HepG2 (cell line): ENCODE data around the gene KCNIP4. TPM values are rescaled to one million over a fixed set of nuclear protein-coding genes. Genes with fewer than 3 reads are reported as not detected.

Experiments
- ATAC-seq: fragments of 200-7000 bp; cut with Tn5 transposase; 3 replicates; pipeline ENCODE4 v1.9.1; 2020; ENCODE audit warnings: mild to moderate bottlenecking, moderate library complexity
- BruUV-seq: library from RNA; stranded (reverse); fragments of 400-500 nt; replicated peaks from 2 replicates; lab custom pipeline; 2021; lab: Mats Ljungman, UMichigan
- CTCF ChIA-PET: fragments of 300-600 bp; formaldehyde crosslinking; extraction: SDS; loops from one replicate; lab custom pipeline; 2021; ENCODE audit warnings: low total read pairs, inconsistent platforms, low intra/inter-chr PET ratio; lab: Yijun Ruan, JAX
- POLR2A ChIA-PET: fragments of 350-600 bp; sonication (Branson Sonifier 250); formaldehyde crosslinking; loops from one replicate; lab custom pipeline; 2020; ENCODE audit warnings: antibody characterized with exemption, inconsistent platforms; lab: Yijun Ruan, JAX
- DNase-seq: peaks from one replicate; pipeline ENCODE4 v3.0.0-alpha.2; 2015; ENCODE audit warnings: low spot score
- FAIRE-seq: peaks from 3 replicates; lab custom pipeline; 2011; peaks lifted over from hg19 to GRCh38; lab: Jason Lieb, UNC
- H2AFZ ChIP-seq: one replicate; pipeline ENCODE4 v1.6.1; 2011; ENCODE audit warnings: low read length, inconsistent platforms
- H3K27ac ChIP-seq: fragments of 300-600 bp; 3 replicates; pipeline ENCODE4 v1.8.0; 2011; ENCODE audit warnings: mixed run types, mild to moderate bottlenecking, mixed read lengths, low read length, inconsistent platforms; ENCODE audit not compliant: insufficient read depth; ENCODE audit errors: extremely low read length
- H3K27me3 ChIP-seq, 2 experiments: fragments of 200-600 bp in 1 of 2; 2 replicates in 1 of 2; 3 replicates in 1 of 2; pipeline versions ENCODE4 v1.6.0 to v1.8.0; 2011; ENCODE audit warnings: low read length in 2 of 2, mild to moderate bottlenecking in 2 of 2, moderate library complexity in 2 of 2, inconsistent platforms in 1 of 2; ENCODE audit not compliant: insufficient read depth in 2 of 2, control insufficient read depth in 1 of 2
- H3K36me3 ChIP-seq, 2 experiments: fragments of 200-600 bp in 1 of 2; replicated peaks in 1 of 2; 2 replicates in 1 of 2; 3 replicates in 1 of 2; pipeline versions ENCODE4 v1.5.1 to v1.8.0; 2011; ENCODE audit warnings: low read length in 2 of 2, inconsistent platforms in 1 of 2; ENCODE audit not compliant: insufficient read depth in 2 of 2, control insufficient read depth in 1 of 2
- H3K4me1 ChIP-seq: 2 replicates; pipeline ENCODE4 v1.5.1; 2012; ENCODE audit warnings: low read length, inconsistent platforms; ENCODE audit not compliant: insufficient read depth
- H3K4me2 ChIP-seq: 2 replicates; pipeline ENCODE4 v1.6.0; 2011; ENCODE audit warnings: low read depth, low read length, inconsistent platforms
- H3K4me3 ChIP-seq, 3 experiments: fragments of 200-600 bp in 1 of 3; sonication (generic), shearing (Covaris generic) in 1 of 3; replicated peaks in 1 of 3; 2 replicates each; pipeline ENCODE4 v1.5.1; 2011 to 2016; ENCODE audit warnings: low read length in 3 of 3, inconsistent platforms in 2 of 3, low read depth in 2 of 3, mild to moderate bottlenecking in 2 of 3, control low read depth in 1 of 3, mixed read lengths in 1 of 3; ENCODE audit not compliant: insufficient read depth in 1 of 3
- H3K79me2 ChIP-seq: one replicate; pipeline ENCODE4 v1.6.1; 2011; ENCODE audit warnings: low read length, inconsistent platforms; ENCODE audit not compliant: insufficient read depth
- H3K9ac ChIP-seq: 2 replicates; pipeline ENCODE4 v1.6.0; 2011; ENCODE audit warnings: mild to moderate bottlenecking, low read depth, low read length, inconsistent platforms; ENCODE audit not compliant: insufficient read depth
- H3K9me3 ChIP-seq: 2 replicates; pipeline ENCODE4 v1.5.1; 2012; ENCODE audit warnings: mild to moderate bottlenecking, low read length
- H4K20me1 ChIP-seq: 2 replicates; pipeline ENCODE4 v1.6.0; 2011; ENCODE audit warnings: inconsistent platforms, mild to moderate bottlenecking, low read length, moderate library complexity; ENCODE audit not compliant: insufficient read depth
- AKNA ChIP-seq: sonication (generic); formaldehyde crosslinking; IDR thresholded peaks from 2 replicates; pipeline ENCODE4 v1.4.0; 2020; ENCODE audit warnings: missing genetic modification reagents, borderline replicate concordance
- ATF1 ChIP-seq: IDR thresholded peaks from 2 replicates; pipeline ENCODE4 v1.6.1; 2016; ENCODE audit warnings: mild to moderate bottlenecking, control low read depth
- HOXA5 ChIP-seq: sonication (generic); formaldehyde crosslinking; IDR thresholded peaks from 2 replicates; pipeline ENCODE4 v1.4.0; 2020; ENCODE audit warnings: missing genetic modification reagents
- KLF12 ChIP-seq: sonication (generic); formaldehyde crosslinking; IDR thresholded peaks from 2 replicates; pipeline ENCODE4 v1.4.0; 2020; ENCODE audit warnings: missing genetic modification reagents, borderline replicate concordance
- NPAS2 ChIP-seq: sonication (generic); formaldehyde crosslinking; IDR thresholded peaks from 2 replicates; pipeline ENCODE4 v1.8.0; 2022; ENCODE audit warnings: mild to moderate bottlenecking, missing genetic modification reagents, borderline replicate concordance
- SAP130 ChIP-seq: IDR thresholded peaks from 2 replicates; pipeline ENCODE4 v1.6.1; 2016; ENCODE audit warnings: low read depth
- ZNF546 ChIP-seq: sonication (generic); formaldehyde crosslinking; conservative IDR thresholded peaks from 2 replicates; pipeline ENCODE4 v1.8.1; 2023; ENCODE audit warnings: mild to moderate bottlenecking, missing genetic modification reagents
- WGBS: methylation state at CpG from one replicate; pipeline ENCODE4 v1.1.6; 2017; ENCODE audit warnings: low lambda C conversion rate; 5-methylcytosine and 5-hydroxymethylcytosine counted together
- in situ Hi-C: cut with HindIII; loops from 2 replicates; pipeline ENCODE4 v1.10.0; 2017; ENCODE audit warnings: low pct_unique_long_range_greater_than_20kb; ENCODE audit not compliant: extremely low pct_ligation_motif_present
- intact Hi-C: fragments of 100-400 bp; cut with micrococcal nuclease; formaldehyde crosslinking; loops from one replicate; pipeline ENCODE4 v1.10.0; 2022; ENCODE audit not compliant: unreplicated experiment
- polyA plus RNA-seq, 8 experiments: library from polyadenylated mRNA; depleted of rRNA in 3 of 8; stranded (reverse) in 7 of 8; unstranded in 1 of 8; fragments of >200 nt; fragmentation: Illumina TruSeq in 4 of 8; extraction: Trizol in 4 of 8; gene quantifications; 2 replicates each; pipeline versions ENCODE4 v1.2.1 to v1.2.3, GENCODE V29; 2011 to 2016; ENCODE audit warnings: low read depth in 4 of 8, missing spikeins in 1 of 8, mixed read lengths in 1 of 8; ENCODE audit not compliant: insufficient read depth in 1 of 8
- total RNA-seq, 5 experiments: library from RNA; depleted of rRNA; stranded (reverse); fragments of >200 nt; fragmentation: Illumina TruSeq; extraction: Trizol; gene quantifications; 2 replicates each; pipeline ENCODE4 v1.2.3, GENCODE V29; 2016; ENCODE audit warnings: low read depth in 1 of 5

The KCNIP4 gene
- total and polyA plus RNA-seq, 2 of the 13 experiments (the other 11 are each of a cell fraction or from before 2014, with no cell fraction given), result 0.09 TPM; not detected in 1

GRCh38 chr4:20859097-20859781 is 1089.3 kb downstream of the KCNIP4 start:
- no peak overlapping the region for H3K9ac ChIP-seq
- no peak for TF ChIP-seq ATF1 (CRISPR knock-in tag)
- TF ChIP-seq SAP130 (CRISPR knock-in tag), result no peak
- TF ChIP-seq, all 625 proteins: peak for 0
- H3K4me3 ChIP-seq, result no peak overlapping the region
- H3K27me3 ChIP-seq, result no peaks in the 10 kb centered on the region
- no TSS peak for BruUV-seq
- no peak overlapping the region for H3K4me2 ChIP-seq
- ChIA-PET CTCF (no interaction called here), POLR2A (no interaction called here)
- no peak for ATAC-seq
- no peaks in the 10 kb centered on the region for H3K4me1 ChIP-seq
- no peak overlapping the region for H3K27ac ChIP-seq
- H4K20me1 ChIP-seq, result no peaks in the 10 kb centered on the region
- FAIRE-seq, result no peak
- H3K9me3 ChIP-seq, result peaks cover 43% of the 10 kb centered on the region
- no peaks in the 10 kb centered on the region for H3K79me2 ChIP-seq
- intact Hi-C loops (no loop called here), in situ Hi-C loops (no loop called here)
- DNase-seq, result no peak
- 30% methylated on average over 8 of the region's 8 CpGs for WGBS
- H2AFZ ChIP-seq, result no peak overlapping the region
- H3K36me3 ChIP-seq, result no peaks in the 10 kb centered on the region

- intact Hi-C loops, result no loop called here
- in situ Hi-C loops, result no loop called here
- DNase-seq (no peak), ATAC-seq (no peak), FAIRE-seq (no peak)
- 0% methylated on average over 5 of the region's 5 CpGs for WGBS
- Histone ChIP-seq H3K9ac (no peak overlapping the region), H4K20me1 (no peaks in the 10 kb centered on the region), H3K27ac (no peak overlapping the region), H2AFZ (no peak overlapping the region), H3K4me3 (no peak overlapping the region), H3K9me3 (peaks cover 51% of the 10 kb centered on the region), H3K27me3 (no peaks in the 10 kb centered on the region), H3K4me1 (no peaks in the 10 kb centered on the region), H3K79me2 (no peaks in the 10 kb centered on the region), H3K4me2 (no peak overlapping the region), H3K36me3 (no peaks in the 10 kb centered on the region)
- BruUV-seq, result no TSS peak
- CTCF ChIA-PET, result no interaction called here
- POLR2A ChIA-PET, result no interaction called here
- TF ChIP-seq NPAS2 (CRISPR knock-in tag) (no peak), ZNF546 (CRISPR knock-in tag) (no peak), KLF12 (CRISPR knock-in tag) (no peak), AKNA (CRISPR knock-in tag) (no peak), HOXA5 (no peak)
Observed at GRCh38 chr4:20857081-20857480, 1091.5 kb downstream of the KCNIP4 start.
